Measurements from ENCODE around the gene ZDBF2. TPM values are rescaled to one million over a fixed set of nuclear protein-coding genes. Genes with fewer than 3 reads are reported as not detected.

The ZDBF2 gene
- total and polyA plus RNA-seq, 9 of the 15 experiments (the other 6 are each of a cell fraction or from before 2014, with no cell fraction given) = 0.01 to 0.04 (median 0.03) TPM; not detected in 3

DNA sequence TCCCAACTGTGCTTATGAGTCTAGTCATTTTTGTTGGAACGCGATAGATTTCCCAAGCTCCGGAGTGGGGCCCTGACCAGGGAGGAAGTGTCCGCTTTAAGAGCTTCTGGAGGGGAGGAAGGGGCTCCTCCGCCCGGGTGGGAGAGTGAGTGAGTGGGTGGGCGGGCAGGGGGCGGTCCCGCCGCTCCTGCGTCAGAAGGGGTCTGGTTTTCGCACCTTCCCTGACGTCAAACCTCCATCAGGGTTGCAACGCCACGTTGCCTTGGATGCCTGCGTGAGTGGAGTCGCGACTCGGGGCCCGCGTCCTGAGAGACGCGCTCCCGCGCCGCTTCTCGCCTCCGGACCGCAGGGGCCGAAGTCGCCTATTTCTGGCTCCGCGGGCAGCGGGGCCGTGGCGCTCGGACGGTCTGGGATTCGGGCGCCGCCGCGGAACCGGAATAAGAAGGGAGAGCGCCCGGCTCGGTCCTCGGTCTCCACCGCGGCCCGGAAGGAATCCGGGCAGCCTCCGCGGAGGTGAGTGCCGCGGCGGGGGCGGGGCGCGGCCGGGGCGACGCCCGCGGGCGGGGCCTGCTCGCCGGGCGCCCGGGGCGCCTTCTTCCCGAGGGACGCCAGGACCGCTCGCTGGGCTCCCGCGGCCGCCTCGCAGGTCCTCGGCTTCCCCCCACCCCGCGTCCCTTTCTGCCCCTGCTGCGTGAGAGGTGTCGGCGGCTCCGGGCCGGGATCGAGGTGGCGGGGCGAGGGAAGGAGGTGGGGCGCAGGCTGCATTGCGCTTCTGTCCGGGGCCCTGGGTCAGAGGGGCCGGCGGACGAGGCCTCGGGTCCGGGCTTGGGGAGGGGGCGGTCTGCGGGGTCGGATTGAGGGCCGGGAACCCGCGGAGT, at the start of gene ZDBF2 (continued):
- TF ChIP-seq, protein P1, sequence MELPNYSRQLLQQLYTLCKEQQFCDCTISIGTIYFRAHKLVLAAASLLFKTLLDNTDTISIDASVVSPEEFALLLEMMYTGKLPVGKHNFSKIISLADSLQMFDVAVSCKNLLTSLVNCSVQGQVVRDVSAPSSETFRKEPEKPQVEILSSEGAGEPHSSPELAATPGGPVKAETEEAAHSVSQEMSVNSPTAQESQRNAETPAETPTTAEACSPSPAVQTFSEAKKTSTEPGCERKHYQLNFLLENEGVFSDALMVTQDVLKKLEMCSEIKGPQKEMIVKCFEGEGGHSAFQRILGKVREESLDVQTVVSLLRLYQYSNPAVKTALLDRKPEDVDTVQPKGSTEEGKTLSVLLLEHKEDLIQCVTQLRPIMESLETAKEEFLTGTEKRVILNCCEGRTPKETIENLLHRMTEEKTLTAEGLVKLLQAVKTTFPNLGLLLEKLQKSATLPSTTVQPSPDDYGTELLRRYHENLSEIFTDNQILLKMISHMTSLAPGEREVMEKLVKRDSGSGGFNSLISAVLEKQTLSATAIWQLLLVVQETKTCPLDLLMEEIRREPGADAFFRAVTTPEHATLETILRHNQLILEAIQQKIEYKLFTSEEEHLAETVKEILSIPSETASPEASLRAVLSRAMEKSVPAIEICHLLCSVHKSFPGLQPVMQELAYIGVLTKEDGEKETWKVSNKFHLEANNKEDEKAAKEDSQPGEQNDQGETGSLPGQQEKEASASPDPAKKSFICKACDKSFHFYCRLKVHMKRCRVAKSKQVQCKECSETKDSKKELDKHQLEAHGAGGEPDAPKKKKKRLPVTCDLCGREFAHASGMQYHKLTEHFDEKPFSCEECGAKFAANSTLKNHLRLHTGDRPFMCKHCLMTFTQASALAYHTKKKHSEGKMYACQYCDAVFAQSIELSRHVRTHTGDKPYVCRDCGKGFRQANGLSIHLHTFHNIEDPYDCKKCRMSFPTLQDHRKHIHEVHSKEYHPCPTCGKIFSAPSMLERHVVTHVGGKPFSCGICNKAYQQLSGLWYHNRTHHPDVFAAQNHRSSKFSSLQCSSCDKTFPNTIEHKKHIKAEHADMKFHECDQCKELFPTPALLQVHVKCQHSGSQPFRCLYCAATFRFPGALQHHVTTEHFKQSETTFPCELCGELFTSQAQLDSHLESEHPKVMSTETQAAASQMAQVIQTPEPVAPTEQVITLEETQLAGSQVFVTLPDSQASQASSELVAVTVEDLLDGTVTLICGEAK (IDR thresholded peaks at IDR 0.05) = peak; percentile 51; the same call in 1 of the 2 replicates
- TF ChIP-seq, protein P1 (CRISPR knock-in tag; IDR thresholded peaks at IDR 0.05) = no peak
- TF ChIP-seq DIDO1 (tag; IDR thresholded peaks at IDR 0.05; ENCODE audit: low read depth) = no peak
- no peak for TF ChIP-seq BDP1 (IDR thresholded peaks at IDR 0.05; ENCODE audit: insufficient read depth, insufficient read length)
- TF ChIP-seq ZNF124 (CRISPR knock-in tag; IDR thresholded peaks at IDR 0.05) = no peak
- peak; percentile 51 for TF ChIP-seq CXXC5 (CRISPR knock-in tag; IDR thresholded peaks at IDR 0.05)
- TF ChIP-seq, protein P2, sequence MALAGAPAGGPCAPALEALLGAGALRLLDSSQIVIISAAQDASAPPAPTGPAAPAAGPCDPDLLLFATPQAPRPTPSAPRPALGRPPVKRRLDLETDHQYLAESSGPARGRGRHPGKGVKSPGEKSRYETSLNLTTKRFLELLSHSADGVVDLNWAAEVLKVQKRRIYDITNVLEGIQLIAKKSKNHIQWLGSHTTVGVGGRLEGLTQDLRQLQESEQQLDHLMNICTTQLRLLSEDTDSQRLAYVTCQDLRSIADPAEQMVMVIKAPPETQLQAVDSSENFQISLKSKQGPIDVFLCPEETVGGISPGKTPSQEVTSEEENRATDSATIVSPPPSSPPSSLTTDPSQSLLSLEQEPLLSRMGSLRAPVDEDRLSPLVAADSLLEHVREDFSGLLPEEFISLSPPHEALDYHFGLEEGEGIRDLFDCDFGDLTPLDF (CRISPR knock-in tag; IDR thresholded peaks at IDR 0.05) = no peak
- TF ChIP-seq U2AF1 (optimal IDR thresholded peaks at IDR 0.05; ENCODE audit: low read depth, low read length) = no peak
- no peak for TF ChIP-seq CHD2 (IDR thresholded peaks at IDR 0.05; ENCODE audit: low read depth, low read length)
- TF ChIP-seq POLR2G (IDR thresholded peaks at IDR 0.05; ENCODE audit: low read depth, low read length) = peak; percentile 54
- TF ChIP-seq ESRRB (CRISPR knock-in tag; IDR thresholded peaks at IDR 0.05; ENCODE audit: borderline replicate concordance) = no peak
- TF ChIP-seq NR2C1 (IDR thresholded peaks at IDR 0.05) = peak; percentile 53; the same call in 1 of the 2 replicates
- TF ChIP-seq NR2C1 (tag; IDR thresholded peaks at IDR 0.05) = peak; percentile 64
- TF ChIP-seq ZC3H4 (CRISPR knock-in tag; IDR thresholded peaks at IDR 0.05; ENCODE audit: borderline replicate concordance) = no peak
- TF ChIP-seq MYBL2 (IDR thresholded peaks at IDR 0.05; ENCODE audit: low read depth) = no peak
- TF ChIP-seq MYBL2 (CRISPR knock-in tag; IDR thresholded peaks at IDR 0.05; ENCODE audit: borderline replicate concordance) = no peak
- TF ChIP-seq SNIP1 (IDR thresholded peaks at IDR 0.05; ENCODE audit: low read depth) = no peak
- TF ChIP-seq LARP7 (IDR thresholded peaks at IDR 0.05) = no peak
- TF ChIP-seq ETV5 (CRISPR knock-in tag; IDR thresholded peaks at IDR 0.05; ENCODE audit: low read depth) = no peak
- no peak for TF ChIP-seq ESRRA (IDR thresholded peaks at IDR 0.05; ENCODE audit: borderline replicate concordance, low read depth)

Measured in K562 (cell line).